Peyer's patch (tissue), 4 donors: Measurements from ENCODE around the gene PTPN22. TPM values are rescaled to one million over a fixed set of nuclear protein-coding genes. Genes with fewer than 3 reads are reported as not detected.
"Not testable (repeated sequence)": the region's sequence is repeated elsewhere in the genome, so short reads cannot be mapped to it uniquely, and the experiment has no call there.

Experiments used
- DNase-seq, 3 donors: peaks; one replicate each; pipeline ENCODE4 v3.0.0-alpha.2; 2017 to 2019
- H3K27ac ChIP-seq, 4 donors: fragments of 200-600 bp; sonication (generic); one replicate each; pipeline ENCODE4 v1.5.1; 2016 to 2019
- H3K27me3 ChIP-seq, 2 donors: fragments of 200-600 bp; sonication (generic); one replicate each; pipeline ENCODE4 v1.5.1; 2019
- H3K36me3 ChIP-seq, 3 donors: fragments of 200-600 bp; sonication (generic); one replicate each; pipeline ENCODE4 v1.5.1; 2016 to 2019
- H3K4me1 ChIP-seq, 4 donors: fragments of 200-600 bp; sonication (generic); one replicate each; pipeline ENCODE4 v1.5.1; 2016 to 2019
- H3K4me3 ChIP-seq, 4 donors: fragments of 200-600 bp; sonication (generic); 1 replicate in 3 of 4; 2 replicates in 1 of 4; pipeline ENCODE4 v1.5.1; 2016 to 2019; ENCODE audit warnings: mild to moderate bottlenecking in 1 of 4
- H3K9me3 ChIP-seq, 4 donors: fragments of 200-600 bp; sonication (generic); one replicate each; pipeline ENCODE4 v1.5.1; 2016 to 2019; ENCODE audit warnings: mild to moderate bottlenecking in 1 of 4
- POLR2A ChIP-seq, 2 donors: fragments of 450-650 bp; IDR thresholded peaks; one replicate each; pipeline ENCODE4 v1.5.1; 2017; ENCODE audit warnings: antibody characterized with exemption in 2 of 2, mild to moderate bottlenecking in 2 of 2, moderate library complexity in 2 of 2
- total RNA-seq, 4 donors: library from RNA; depleted of rRNA; stranded (reverse); fragments of >200 nt; gene quantifications; one replicate each; pipeline ENCODE4 v1.1.0, GENCODE V29; 2016
- TF ChIP-seq, protein P1 (sequence below), 6 experiments: fragments of 450-650 bp in 4 of 6; fragments of 200-600 bp in 2 of 6; sonication (generic) in 1 of 6; IDR thresholded peaks; one replicate each; pipeline ENCODE4 v1.5.1; 2017 to 2019; ENCODE audit warnings: antibody characterized with exemption in 6 of 6, mild to moderate bottlenecking in 3 of 6, moderate library complexity in 1 of 6

Gene PTPN22
- total RNA-seq, 4 donors from 2014 or later, result 11.4 to 16.9 (median 13.2) TPM

DNA sequence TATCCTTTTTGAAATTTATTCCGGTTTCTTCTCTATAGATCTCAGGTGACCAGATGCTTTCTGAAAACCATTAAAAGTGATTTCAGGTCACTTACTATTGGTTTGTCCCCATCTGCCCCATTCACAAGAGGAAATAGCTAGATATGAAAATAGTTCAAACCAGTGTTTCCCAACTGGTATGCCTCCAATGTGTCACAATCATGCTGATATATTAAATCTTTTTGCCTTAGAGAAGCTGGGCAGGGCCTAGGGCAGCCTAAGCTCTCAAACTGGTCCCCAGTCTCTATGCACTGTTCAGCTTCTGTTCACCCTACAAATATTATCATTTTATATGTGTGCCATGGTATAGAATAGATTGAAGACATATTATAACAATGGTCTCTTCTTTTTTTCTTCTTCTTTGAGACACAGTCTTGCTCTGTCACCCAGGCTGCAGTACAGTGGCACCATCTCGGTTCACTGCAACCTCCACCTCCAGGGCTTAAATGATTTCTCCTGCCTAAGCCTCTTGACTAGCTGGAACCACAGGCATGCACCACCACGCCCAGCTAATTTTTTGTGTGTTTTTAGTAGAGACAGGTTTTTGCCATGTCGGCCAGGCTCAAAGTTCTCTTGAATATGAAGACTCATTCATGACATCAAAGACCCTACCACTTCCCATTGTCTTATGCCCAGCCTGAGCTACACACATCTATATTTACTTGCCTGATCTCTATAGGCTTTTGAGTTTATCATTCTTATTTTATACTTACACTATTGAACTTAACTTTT lies 15.7 kb downstream of the PTPN22 start:
- Histone ChIP-seq H3K9me3 (no peaks in the 10 kb centered on the region), H3K27me3 (no peaks in the 10 kb centered on the region), H3K27ac (no peak overlapping the region), H3K4me1 (peaks cover 0 to 5% (median 0%) of the 10 kb centered on the region in 4 donors), H3K4me3 (no peak overlapping the region), H3K36me3 (peaks cover 0 to 38% (median 0%) of the 10 kb centered on the region in 3 donors)
- TF ChIP-seq, protein P1, sequence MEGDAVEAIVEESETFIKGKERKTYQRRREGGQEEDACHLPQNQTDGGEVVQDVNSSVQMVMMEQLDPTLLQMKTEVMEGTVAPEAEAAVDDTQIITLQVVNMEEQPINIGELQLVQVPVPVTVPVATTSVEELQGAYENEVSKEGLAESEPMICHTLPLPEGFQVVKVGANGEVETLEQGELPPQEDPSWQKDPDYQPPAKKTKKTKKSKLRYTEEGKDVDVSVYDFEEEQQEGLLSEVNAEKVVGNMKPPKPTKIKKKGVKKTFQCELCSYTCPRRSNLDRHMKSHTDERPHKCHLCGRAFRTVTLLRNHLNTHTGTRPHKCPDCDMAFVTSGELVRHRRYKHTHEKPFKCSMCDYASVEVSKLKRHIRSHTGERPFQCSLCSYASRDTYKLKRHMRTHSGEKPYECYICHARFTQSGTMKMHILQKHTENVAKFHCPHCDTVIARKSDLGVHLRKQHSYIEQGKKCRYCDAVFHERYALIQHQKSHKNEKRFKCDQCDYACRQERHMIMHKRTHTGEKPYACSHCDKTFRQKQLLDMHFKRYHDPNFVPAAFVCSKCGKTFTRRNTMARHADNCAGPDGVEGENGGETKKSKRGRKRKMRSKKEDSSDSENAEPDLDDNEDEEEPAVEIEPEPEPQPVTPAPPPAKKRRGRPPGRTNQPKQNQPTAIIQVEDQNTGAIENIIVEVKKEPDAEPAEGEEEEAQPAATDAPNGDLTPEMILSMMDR (IDR thresholded peaks at IDR 0.05), result no peak
- TF ChIP-seq POLR2A (IDR thresholded peaks at IDR 0.05), result no peak
- DNase-seq, result no peak

DNA sequence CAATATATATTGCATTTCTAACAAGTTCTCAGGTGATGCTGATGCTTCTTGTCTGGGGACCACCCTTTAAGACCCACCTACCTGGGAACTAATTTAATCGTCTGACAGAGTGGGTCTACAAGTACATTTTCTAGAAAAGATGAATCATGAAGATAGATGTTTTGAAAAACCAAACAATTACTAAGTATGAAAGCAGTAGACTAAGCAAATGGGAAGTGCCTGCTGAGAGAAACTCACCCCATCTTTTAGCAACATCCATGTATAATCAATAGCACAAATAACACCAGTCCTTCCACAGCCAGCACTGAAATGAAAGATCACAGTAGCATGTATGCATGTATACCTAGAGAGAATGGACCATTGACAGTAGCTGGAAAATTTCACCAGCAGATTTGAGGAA lies 17.3 kb downstream of the PTPN22 start:
- H3K36me3 ChIP-seq, result peaks cover 0 to 38% (median 0%) of the 10 kb centered on the region in 3 donors
- no peaks in the 10 kb centered on the region for H3K9me3 ChIP-seq
- TF ChIP-seq POLR2A (IDR thresholded peaks at IDR 0.05), result no peak
- TF ChIP-seq, protein P1 (IDR thresholded peaks at IDR 0.05), result no peak
- H3K4me3 ChIP-seq, result no peak overlapping the region
- no peaks in the 10 kb centered on the region for H3K4me1 ChIP-seq
- H3K27me3 ChIP-seq, result no peaks in the 10 kb centered on the region
- DNase-seq, result no peak
- H3K27ac ChIP-seq, result no peak overlapping the region

DNA sequence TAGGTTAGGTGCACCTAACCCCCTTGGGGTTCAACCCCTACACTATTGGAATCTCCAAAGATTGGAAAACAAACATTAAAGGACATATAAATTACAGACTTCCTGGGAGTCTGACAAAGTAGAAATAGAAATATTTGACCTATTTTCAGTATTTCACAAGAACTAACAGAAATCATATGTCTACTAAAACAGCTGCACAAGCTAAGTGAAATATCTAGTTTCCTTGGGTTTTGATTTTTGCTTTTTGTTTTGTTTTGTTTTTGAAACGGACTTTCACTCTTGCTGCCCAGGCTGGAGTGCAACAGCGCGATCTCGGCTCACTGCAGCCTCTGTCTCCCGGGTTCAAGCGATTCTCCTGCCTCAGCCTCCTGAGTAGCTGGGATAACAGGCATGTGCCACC lies 18.8 kb downstream of the PTPN22 start:
- peaks cover 0 to 44% (median 0%) of the 10 kb centered on the region in 3 donors for H3K36me3 ChIP-seq
- H3K4me3 ChIP-seq, result not testable (repeated sequence)

DNA sequence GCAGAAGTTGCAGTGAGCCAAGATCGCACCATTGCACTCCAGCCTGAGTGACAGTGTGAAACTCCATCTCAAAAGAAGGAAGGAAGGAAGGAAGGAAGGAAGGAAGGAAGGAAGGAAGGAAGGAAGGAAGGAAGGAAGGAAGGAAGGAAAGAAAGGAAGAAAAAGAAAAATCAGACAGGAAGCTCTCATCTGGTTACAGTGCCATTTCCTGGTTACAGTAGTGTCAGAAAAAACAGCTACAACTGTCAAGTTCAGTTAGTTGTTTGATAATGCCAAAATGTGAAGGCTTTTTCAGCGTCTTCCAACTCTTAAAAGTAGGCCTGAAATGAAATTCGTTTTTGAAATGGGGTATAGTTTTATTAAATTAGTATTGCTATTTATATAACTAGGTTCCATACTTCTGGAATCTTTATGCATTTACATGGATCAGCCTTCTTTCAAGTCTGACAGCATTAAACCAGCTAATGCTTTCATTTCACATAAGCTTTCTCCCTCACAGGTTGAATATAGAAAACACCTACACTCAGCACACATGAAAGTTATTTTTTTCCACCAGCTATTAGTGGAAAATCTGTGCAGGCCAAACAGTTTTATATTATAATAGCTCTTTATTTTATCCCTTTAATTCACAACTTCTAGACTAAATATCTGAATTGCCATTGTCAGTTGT lies 21.2 kb downstream of the PTPN22 start:
- no peak overlapping the region for H3K27ac ChIP-seq
- TF ChIP-seq POLR2A (IDR thresholded peaks at IDR 0.05), result no peak
- TF ChIP-seq, protein P1 (IDR thresholded peaks at IDR 0.05), result no peak
- no peaks in the 10 kb centered on the region for H3K9me3 ChIP-seq
- H3K36me3 ChIP-seq, result peaks cover 0 to 30% (median 0%) of the 10 kb centered on the region in 3 donors
- no peak overlapping the region for H3K4me3 ChIP-seq
- H3K27me3 ChIP-seq, result no peaks in the 10 kb centered on the region
- no peaks in the 10 kb centered on the region for H3K4me1 ChIP-seq
- DNase-seq, result no peak

More for the DNA sequence above, 18.8 kb downstream of the PTPN22 start:
- not testable (repeated sequence) for H3K27me3 ChIP-seq, H3K9me3 ChIP-seq, H3K4me1 ChIP-seq, DNase-seq, H3K27ac ChIP-seq

DNA sequence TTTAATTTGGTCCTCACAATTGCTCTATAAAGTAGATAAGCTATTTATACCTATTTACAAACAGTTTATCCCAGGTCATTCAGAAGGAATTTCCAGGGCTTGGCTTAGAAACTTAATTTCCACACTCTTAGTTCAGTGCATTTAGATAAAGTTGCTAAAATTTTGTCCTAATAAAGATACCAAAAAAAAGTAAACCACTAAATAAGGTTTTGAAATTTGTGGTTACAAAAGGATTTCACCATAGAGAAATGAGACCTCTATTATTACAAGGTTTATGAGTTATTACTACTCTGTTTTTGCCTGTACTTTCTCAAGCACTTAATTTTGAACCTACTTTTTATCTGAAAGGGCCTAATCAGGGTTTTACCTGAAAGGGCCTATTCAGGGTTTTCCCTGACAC lies 22.4 kb downstream of the PTPN22 start:
- H3K36me3 ChIP-seq, result peaks cover 0 to 29% (median 0%) of the 10 kb centered on the region in 3 donors
- H3K4me1 ChIP-seq, result no peaks in the 10 kb centered on the region
- TF ChIP-seq POLR2A (IDR thresholded peaks at IDR 0.05), result no peak
- TF ChIP-seq, protein P1 (IDR thresholded peaks at IDR 0.05), result no peak
- H3K9me3 ChIP-seq, result no peaks in the 10 kb centered on the region
- no peaks in the 10 kb centered on the region for H3K27me3 ChIP-seq
- no peak overlapping the region for H3K4me3 ChIP-seq
- no peak for DNase-seq
- no peak overlapping the region for H3K27ac ChIP-seq

DNA sequence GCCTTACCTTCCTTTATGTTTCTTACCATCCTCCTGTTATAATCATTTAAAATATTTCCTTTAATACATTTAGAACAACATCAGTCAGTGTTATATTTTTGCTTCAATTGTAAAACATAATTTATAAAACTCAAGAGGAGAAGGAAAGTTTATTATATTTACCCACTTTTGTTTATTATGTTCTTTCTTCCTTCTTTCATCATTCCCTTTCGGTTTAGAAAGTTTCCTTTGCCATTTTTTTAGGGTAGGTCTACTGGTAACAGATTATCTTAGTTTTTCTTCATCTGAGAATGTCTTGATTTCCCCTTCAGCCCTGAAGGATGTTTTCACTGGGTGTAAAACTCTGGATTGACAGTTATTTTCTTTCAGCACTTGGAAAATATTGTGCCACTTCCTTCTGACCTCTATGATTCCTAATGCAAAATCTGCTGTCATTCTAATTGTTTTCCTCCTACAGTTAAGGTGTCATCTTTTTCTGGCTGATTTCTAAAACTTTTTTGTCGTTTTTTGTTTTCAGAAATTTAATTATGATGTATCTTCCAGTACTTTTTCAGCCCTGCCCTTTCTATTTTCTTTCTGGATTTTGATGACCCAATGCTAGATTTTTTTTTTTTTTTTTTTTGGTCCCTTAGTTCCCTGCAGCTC lies 25.0 kb downstream of the PTPN22 start:
- H3K4me1 ChIP-seq, result no peaks in the 10 kb centered on the region
- TF ChIP-seq, protein P1 (IDR thresholded peaks at IDR 0.05), result no peak
- H3K36me3 ChIP-seq, result peaks cover 0 to 28% (median 0%) of the 10 kb centered on the region in 3 donors
- H3K4me3 ChIP-seq, result no peak overlapping the region
- no peak overlapping the region for H3K27ac ChIP-seq
- H3K27me3 ChIP-seq, result no peaks in the 10 kb centered on the region
- no peak for DNase-seq
- H3K9me3 ChIP-seq, result no peaks in the 10 kb centered on the region
